NB4 (cell line): ENCODE results near the gene FANK1.

Experiments
- MYC ChIP-seq: IDR thresholded peaks from 2 replicates; pipeline ENCODE4 v1.6.1; 2011; ENCODE audit warnings: low read depth, low read length
- POLR2A ChIP-seq: IDR thresholded peaks from 2 replicates; pipeline ENCODE4 v1.6.1; 2011; ENCODE audit warnings: mild to moderate bottlenecking; ENCODE audit not compliant: insufficient read length; ENCODE audit errors: extremely low read depth
- TF ChIP-seq, protein P1 (sequence below): IDR thresholded peaks from one replicate; pipeline ENCODE4 v1.5.1; 2012; ENCODE audit warnings: low read depth, low read length
- TF ChIP-seq, protein P2 (sequence below): IDR thresholded peaks from 2 replicates; pipeline ENCODE4 v1.6.1; 2011; ENCODE audit warnings: low read depth, low read length

DNA sequence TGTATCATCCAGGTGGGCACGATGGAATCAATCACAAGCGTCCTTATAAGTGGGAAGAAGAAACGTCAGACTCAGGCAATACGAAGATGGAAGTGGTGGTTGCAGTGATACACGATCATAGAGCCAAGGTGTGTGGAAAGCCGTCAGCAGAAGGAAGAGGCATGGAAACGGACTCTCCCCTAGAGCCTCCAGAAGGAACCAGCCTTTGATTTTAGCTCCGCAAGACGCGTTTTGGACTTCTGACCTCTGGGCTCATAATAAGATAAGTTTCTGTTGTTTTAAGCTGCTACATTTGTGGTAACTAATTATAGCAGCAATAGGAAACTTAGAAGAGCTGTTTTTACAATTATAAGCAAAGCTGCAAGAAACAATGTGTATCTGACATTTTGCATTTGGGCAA, 14.8 kb downstream of the FANK1 start:
- TF ChIP-seq POLR2A (no peak), MYC (no peak)
- TF ChIP-seq, protein P1, sequence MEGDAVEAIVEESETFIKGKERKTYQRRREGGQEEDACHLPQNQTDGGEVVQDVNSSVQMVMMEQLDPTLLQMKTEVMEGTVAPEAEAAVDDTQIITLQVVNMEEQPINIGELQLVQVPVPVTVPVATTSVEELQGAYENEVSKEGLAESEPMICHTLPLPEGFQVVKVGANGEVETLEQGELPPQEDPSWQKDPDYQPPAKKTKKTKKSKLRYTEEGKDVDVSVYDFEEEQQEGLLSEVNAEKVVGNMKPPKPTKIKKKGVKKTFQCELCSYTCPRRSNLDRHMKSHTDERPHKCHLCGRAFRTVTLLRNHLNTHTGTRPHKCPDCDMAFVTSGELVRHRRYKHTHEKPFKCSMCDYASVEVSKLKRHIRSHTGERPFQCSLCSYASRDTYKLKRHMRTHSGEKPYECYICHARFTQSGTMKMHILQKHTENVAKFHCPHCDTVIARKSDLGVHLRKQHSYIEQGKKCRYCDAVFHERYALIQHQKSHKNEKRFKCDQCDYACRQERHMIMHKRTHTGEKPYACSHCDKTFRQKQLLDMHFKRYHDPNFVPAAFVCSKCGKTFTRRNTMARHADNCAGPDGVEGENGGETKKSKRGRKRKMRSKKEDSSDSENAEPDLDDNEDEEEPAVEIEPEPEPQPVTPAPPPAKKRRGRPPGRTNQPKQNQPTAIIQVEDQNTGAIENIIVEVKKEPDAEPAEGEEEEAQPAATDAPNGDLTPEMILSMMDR, result no peak
- TF ChIP-seq, protein P2, sequence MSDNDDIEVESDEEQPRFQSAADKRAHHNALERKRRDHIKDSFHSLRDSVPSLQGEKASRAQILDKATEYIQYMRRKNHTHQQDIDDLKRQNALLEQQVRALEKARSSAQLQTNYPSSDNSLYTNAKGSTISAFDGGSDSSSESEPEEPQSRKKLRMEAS, result no peak
